Measurements from ENCODE around the gene PPP2R2D.

- TF ChIP-seq POLR2AphosphoS5 (IDR thresholded peaks at IDR 0.05) (no peak), CTCF (IDR thresholded peaks at IDR 0.05) (no peak), EP300 (IDR thresholded peaks at IDR 0.05; ENCODE audit: low read depth) (no peak), POLR2A (IDR thresholded peaks at IDR 0.05) (no peak)
Observed at GRCh38 chr10:131934769-131935168, 34.0 kb downstream of the PPP2R2D start.

All from transverse colon (tissue), 4 donors.